ENCODE results near the gene MRPL28. TPM values are rescaled to one million over a fixed set of nuclear protein-coding genes. Genes with fewer than 3 reads are reported as not detected.

The MRPL28 gene
- total and polyA plus RNA-seq, 2 donors (not counting 1 experiment from before 2014, with no cell fraction given): 65.2 to 86.5 TPM

DNA sequence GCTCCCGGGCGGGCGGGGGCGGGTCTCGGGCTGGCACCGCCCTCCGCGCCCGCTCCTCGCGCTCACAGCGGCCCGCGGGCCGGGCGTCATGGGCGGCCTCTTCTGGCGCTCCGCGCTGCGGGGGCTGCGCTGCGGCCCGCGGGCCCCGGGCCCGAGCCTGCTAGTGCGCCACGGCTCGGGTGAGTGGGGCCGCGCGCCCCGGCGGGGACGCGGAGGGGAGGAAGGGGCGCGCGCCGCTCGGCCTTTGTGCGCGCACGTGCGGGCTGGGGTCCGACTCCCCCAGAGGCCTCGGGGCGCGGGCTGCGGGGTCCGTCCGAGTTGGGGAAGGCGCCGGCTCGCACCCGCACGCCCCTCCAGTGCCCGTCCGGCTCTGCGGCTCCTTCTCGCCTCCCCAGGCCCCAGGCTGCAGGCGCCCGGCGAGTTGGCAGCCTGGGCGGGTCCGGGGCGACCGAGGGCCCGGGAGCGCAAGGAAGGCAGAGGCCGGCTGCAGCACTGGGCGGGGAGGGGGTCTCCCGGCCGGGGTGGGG, 26.9 kb upstream of the MRPL28 start, which contains the start of gene NME4:
Gene NME4, plus strand, starts transcription at position 65 of the 527 bp plus-strand sequence. Its CDS starts 24 bp downstream, at position 89.
- H3K4me3 ChIP-seq (replicated peaks in 1 of 4; ENCODE audit: control extremely low read depth in 1 of 4, insufficient read depth in 1 of 4, low read depth in 3 of 4, low read length in 4 of 4): peak within 1 kb of the TSS; percentile 38 to 65 (median 56)
- no peak for DNase-seq (ENCODE audit: low read depth in 2 of 2)
- peaks cover 8% of the 10 kb centered on the region for H3K36me3 ChIP-seq (ENCODE audit: control insufficient read depth, insufficient read depth, low read length)
- peak within 1 kb of the TSS; percentile 8 for H3K27ac ChIP-seq (ENCODE audit: insufficient read depth, low read length)
- H3K4me1 ChIP-seq (ENCODE audit: control insufficient read depth, extremely low read depth, insufficient read depth, low read length): peaks cover 2% of the 10 kb centered on the region
- H3K9me3 ChIP-seq (ENCODE audit: control insufficient read depth, insufficient read depth, low read depth, low read length): no peaks in the 10 kb centered on the region
- H2AFZ ChIP-seq (ENCODE audit: low read length): peak within 1 kb of the TSS; percentile 81
- H3K9ac ChIP-seq (ENCODE audit: insufficient read depth, low read length): peak within 1 kb of the TSS; percentile 67
- TF ChIP-seq EZH2 (IDR thresholded peaks at IDR 0.05; ENCODE audit: low read length, missing control alignments): no peak
- TF ChIP-seq, protein P1, sequence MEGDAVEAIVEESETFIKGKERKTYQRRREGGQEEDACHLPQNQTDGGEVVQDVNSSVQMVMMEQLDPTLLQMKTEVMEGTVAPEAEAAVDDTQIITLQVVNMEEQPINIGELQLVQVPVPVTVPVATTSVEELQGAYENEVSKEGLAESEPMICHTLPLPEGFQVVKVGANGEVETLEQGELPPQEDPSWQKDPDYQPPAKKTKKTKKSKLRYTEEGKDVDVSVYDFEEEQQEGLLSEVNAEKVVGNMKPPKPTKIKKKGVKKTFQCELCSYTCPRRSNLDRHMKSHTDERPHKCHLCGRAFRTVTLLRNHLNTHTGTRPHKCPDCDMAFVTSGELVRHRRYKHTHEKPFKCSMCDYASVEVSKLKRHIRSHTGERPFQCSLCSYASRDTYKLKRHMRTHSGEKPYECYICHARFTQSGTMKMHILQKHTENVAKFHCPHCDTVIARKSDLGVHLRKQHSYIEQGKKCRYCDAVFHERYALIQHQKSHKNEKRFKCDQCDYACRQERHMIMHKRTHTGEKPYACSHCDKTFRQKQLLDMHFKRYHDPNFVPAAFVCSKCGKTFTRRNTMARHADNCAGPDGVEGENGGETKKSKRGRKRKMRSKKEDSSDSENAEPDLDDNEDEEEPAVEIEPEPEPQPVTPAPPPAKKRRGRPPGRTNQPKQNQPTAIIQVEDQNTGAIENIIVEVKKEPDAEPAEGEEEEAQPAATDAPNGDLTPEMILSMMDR (conservative IDR thresholded peaks at IDR 0.05 in 1 of 2, IDR thresholded peaks at IDR 0.05 in 1 of 2; ENCODE audit: low read depth in 1 of 2, low read length in 2 of 2): no peak
- H3K79me2 ChIP-seq (ENCODE audit: control insufficient read depth, insufficient read depth, low read length): peaks cover 1% of the 10 kb centered on the region
- no peaks in the 10 kb centered on the region for H4K20me1 ChIP-seq (ENCODE audit: control insufficient read depth, extremely low read depth, insufficient read depth, low read length)
- H3K4me2 ChIP-seq (ENCODE audit: extremely low read depth, insufficient read depth, low read length): peak within 1 kb of the TSS; percentile 88
- no peaks in the 10 kb centered on the region for H3K27me3 ChIP-seq (ENCODE audit: control insufficient read depth, insufficient read depth, low read length)

DNA sequence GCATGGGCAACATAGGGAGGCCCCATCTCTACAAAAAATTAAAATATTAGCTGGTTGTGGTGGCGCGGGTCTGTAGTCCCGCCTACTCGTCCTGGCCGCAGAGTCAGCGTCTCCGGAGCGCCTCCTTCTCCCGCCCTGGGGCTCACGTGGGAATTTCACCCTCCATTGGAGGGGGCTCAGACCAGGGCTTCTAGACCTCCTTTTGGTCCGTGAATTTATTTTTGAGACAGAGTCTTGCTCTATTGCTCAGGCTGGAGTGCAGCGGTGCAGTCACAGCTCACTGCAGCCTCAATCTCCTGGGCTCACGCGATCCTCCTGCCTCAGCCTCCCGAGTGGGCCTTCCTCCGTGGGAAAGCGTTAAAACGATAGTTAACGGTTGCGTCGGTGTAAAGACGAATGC, 26.3 kb upstream of the MRPL28 start:
- Histone ChIP-seq H3K4me2 (ENCODE audit: extremely low read depth, insufficient read depth, low read length) (peak overlapping the region; percentile 88), H4K20me1 (ENCODE audit: control insufficient read depth, extremely low read depth, insufficient read depth, low read length) (no peaks in the 10 kb centered on the region), H3K27ac (ENCODE audit: insufficient read depth, low read length) (peak overlapping the region; percentile 8), H3K36me3 (ENCODE audit: control insufficient read depth, insufficient read depth, low read length) (peaks cover 8% of the 10 kb centered on the region), H3K9ac (ENCODE audit: insufficient read depth, low read length) (no peak overlapping the region), H2AFZ (ENCODE audit: low read length) (peak overlapping the region; percentile 81), H3K4me1 (ENCODE audit: control insufficient read depth, extremely low read depth, insufficient read depth, low read length) (peaks cover 2% of the 10 kb centered on the region), H3K9me3 (ENCODE audit: control insufficient read depth, insufficient read depth, low read depth, low read length) (no peaks in the 10 kb centered on the region), H3K27me3 (ENCODE audit: control insufficient read depth, insufficient read depth, low read length) (no peaks in the 10 kb centered on the region), H3K4me3 (replicated peaks in 1 of 4; ENCODE audit: control extremely low read depth in 1 of 4, insufficient read depth in 1 of 4, low read depth in 3 of 4, low read length in 4 of 4) (peak overlapping the region; percentile 32 to 65 (median 46)), H3K79me2 (ENCODE audit: control insufficient read depth, insufficient read depth, low read length) (peaks cover 1% of the 10 kb centered on the region)
- TF ChIP-seq EZH2 (IDR thresholded peaks at IDR 0.05; ENCODE audit: low read length, missing control alignments): no peak
- TF ChIP-seq, protein P1 (conservative IDR thresholded peaks at IDR 0.05 in 1 of 2, IDR thresholded peaks at IDR 0.05 in 1 of 2; ENCODE audit: low read depth in 1 of 2, low read length in 2 of 2): no peak
- peak; percentile 42 to 55 for DNase-seq (ENCODE audit: low read depth in 2 of 2)

GRCh38 chr16:396199-396598, 25.9 kb upstream of the MRPL28 start:
- TF ChIP-seq, protein P1 (conservative IDR thresholded peaks at IDR 0.05 in 1 of 2, IDR thresholded peaks at IDR 0.05 in 1 of 2; ENCODE audit: low read depth in 1 of 2, low read length in 2 of 2): no peak
- TF ChIP-seq EZH2 (IDR thresholded peaks at IDR 0.05; ENCODE audit: low read length, missing control alignments): no peak
- H3K27me3 ChIP-seq (ENCODE audit: control insufficient read depth, insufficient read depth, low read length): no peaks in the 10 kb centered on the region
- H3K9ac ChIP-seq (ENCODE audit: insufficient read depth, low read length): no peak overlapping the region
- H3K36me3 ChIP-seq (ENCODE audit: control insufficient read depth, insufficient read depth, low read length): peaks cover 8% of the 10 kb centered on the region
- no peak for DNase-seq (ENCODE audit: low read depth in 2 of 2)
- H3K4me1 ChIP-seq (ENCODE audit: control insufficient read depth, extremely low read depth, insufficient read depth, low read length): peaks cover 2% of the 10 kb centered on the region
- peaks cover 1% of the 10 kb centered on the region for H3K79me2 ChIP-seq (ENCODE audit: control insufficient read depth, insufficient read depth, low read length)
- H3K27ac ChIP-seq (ENCODE audit: insufficient read depth, low read length): peak overlapping the region; percentile 8
- peak overlapping the region in 2 of 4 experiments; percentile 53 to 65 for H3K4me3 ChIP-seq (replicated peaks in 1 of 4; ENCODE audit: control extremely low read depth in 1 of 4, insufficient read depth in 1 of 4, low read depth in 3 of 4, low read length in 4 of 4)
- H3K9me3 ChIP-seq (ENCODE audit: control insufficient read depth, insufficient read depth, low read depth, low read length): no peaks in the 10 kb centered on the region
- H2AFZ ChIP-seq (ENCODE audit: low read length): no peak overlapping the region
- no peaks in the 10 kb centered on the region for H4K20me1 ChIP-seq (ENCODE audit: control insufficient read depth, extremely low read depth, insufficient read depth, low read length)
- peak overlapping the region; percentile 88 for H3K4me2 ChIP-seq (ENCODE audit: extremely low read depth, insufficient read depth, low read length)

Measured in fibroblast of lung (primary cell).